Right lobe of liver (tissue), 6 donors: ENCODE results near the gene APP. TPM values are rescaled to one million over a fixed set of nuclear protein-coding genes. Genes with fewer than 3 reads are reported as not detected.

ENCODE experiments used
- ATAC-seq, 4 donors: fragments of 200-7000 bp; cut with Tn5 transposase; one replicate each; pipeline ENCODE4 v1.9.1; 2020; ENCODE audit warnings: mild to moderate bottlenecking in 4 of 4, moderate library complexity in 4 of 4
- DNase-seq, 3 donors: peaks; one replicate each; pipeline ENCODE4 v3.0.0-alpha.2; 2020
- H3K27ac ChIP-seq, 3 donors: fragments of 200-600 bp; one replicate each; pipeline ENCODE4 v1.8.0; 2022
- H3K27me3 ChIP-seq, 2 donors: fragments of 200-600 bp; one replicate each; pipeline ENCODE4 v1.8.0; 2022
- H3K36me3 ChIP-seq, 4 donors: fragments of 200-600 bp; sonication (generic) in 1 of 4; one replicate each; pipeline versions ENCODE4 v1.5.1 to v1.8.0; 2017 to 2022; ENCODE audit warnings: control low read depth in 1 of 4
- H3K4me1 ChIP-seq, 4 donors: fragments of 200-600 bp; sonication (generic) in 1 of 4; one replicate each; pipeline versions ENCODE4 v1.5.1 to v1.8.0; 2017 to 2022; ENCODE audit warnings: control low read depth in 1 of 4
- H3K4me3 ChIP-seq, 3 donors: fragments of 200-600 bp; one replicate each; pipeline ENCODE4 v1.8.0; 2022
- H3K9me3 ChIP-seq, 4 donors: fragments of 200-600 bp; sonication (generic) in 1 of 4; one replicate each; pipeline versions ENCODE4 v1.5.1 to v1.8.0; 2017 to 2022; ENCODE audit warnings: control low read depth in 1 of 4
- CTCF ChIP-seq, 4 donors: fragments of 200-600 bp in 3 of 4; fragments of 450-650 bp in 1 of 4; IDR thresholded peaks; one replicate each; pipeline versions ENCODE4 v1.5.1 to v1.8.0; 2016 to 2022; ENCODE audit warnings: antibody characterized with exemption in 4 of 4, mild to moderate bottlenecking in 2 of 4
- POLR2A ChIP-seq: fragments of 450-650 bp; IDR thresholded peaks from one replicate; pipeline ENCODE4 v1.6.1; 2017; ENCODE audit warnings: antibody characterized with exemption, mild to moderate bottlenecking
- WGBS: methylation state at CpG from one replicate; pipeline ENCODE4 v1.1.6; 2018; ENCODE audit warnings: low coverage, low lambda C conversion rate; ENCODE audit not compliant: insufficient coverage; ENCODE audit errors: missing lambda C conversion rate; 5-methylcytosine and 5-hydroxymethylcytosine counted together
- intact Hi-C, 2 donors: fragments of 100-400 bp; cut with DNase I; formaldehyde crosslinking; loops; one replicate each; pipeline versions ENCODE4 v1.11.2 to v1.14.1; 2022
- total RNA-seq, 6 experiments: library from RNA; depleted of rRNA in 2 of 6; stranded (reverse); fragments of >200 nt in 2 of 6; fragmentation: NEBNext Ultra II Directional in 3 of 6; extraction: Animal tissue kit (Norgen Biotek cat#: 25700) in 3 of 6; gene quantifications; one replicate each; pipeline versions ENCODE4 v1.1.0 to v1.2.4, GENCODE V29; 2016 to 2023
- donor health status: DM: no; HTN: yes; CAD: no.
- donor health status: DM: no; HTN: no; CAD: no.
- donor health status: DM: no; HTN: no; CAD: no.
- donor health status: DM: no; HTN: yes; CAD: no.
- donor health status: DM: no; HTN: yes; CAD: no.

Gene APP
- total RNA-seq, 6 experiments from 2014 or later: 127 to 262 (median 208) TPM

GRCh38 chr21:26106562-26106961 lies 64.0 kb downstream of the APP start:
- H3K27ac ChIP-seq: no peak overlapping the region
- no peaks in the 10 kb centered on the region for H3K9me3 ChIP-seq
- TF ChIP-seq CTCF (IDR thresholded peaks at IDR 0.05) (no peak), POLR2A (no peak)
- H3K4me1 ChIP-seq: no peaks in the 10 kb centered on the region
- ATAC-seq (no peak), DNase-seq (no peak)
- WGBS: 92% methylated on average over 7 of the region's 7 CpGs
- H3K36me3 ChIP-seq: peaks cover 0 to 6% (median 0%) of the 10 kb centered on the region in 4 donors
- intact Hi-C loops: no loop called here
- no peak overlapping the region for H3K4me3 ChIP-seq
- H3K27me3 ChIP-seq: no peaks in the 10 kb centered on the region

- DNase-seq (no peak), ATAC-seq (no peak)
- H3K36me3 ChIP-seq: peaks cover 0 to 6% (median 0%) of the 10 kb centered on the region in 4 donors
- 77% methylated on average over 4 of the region's 5 CpGs for WGBS
- no peak overlapping the region for H3K4me3 ChIP-seq
- H3K4me1 ChIP-seq: no peaks in the 10 kb centered on the region
- intact Hi-C loops: no loop called here
- H3K27me3 ChIP-seq: no peaks in the 10 kb centered on the region
- no peak overlapping the region for H3K27ac ChIP-seq
- TF ChIP-seq POLR2A (no peak), CTCF (IDR thresholded peaks at IDR 0.05) (no peak)
- no peaks in the 10 kb centered on the region for H3K9me3 ChIP-seq
Observed at GRCh38 chr21:26105819-26106218, 64.8 kb downstream of the APP start.

GRCh38 chr21:26100573-26100972 lies 70.0 kb downstream of the APP start:
- Histone ChIP-seq H3K4me3 (no peak overlapping the region), H3K27ac (no peak overlapping the region), H3K4me1 (no peaks in the 10 kb centered on the region), H3K9me3 (no peaks in the 10 kb centered on the region), H3K27me3 (no peaks in the 10 kb centered on the region), H3K36me3 (no peaks in the 10 kb centered on the region)
- no peak for TF ChIP-seq POLR2A
- no peak for TF ChIP-seq CTCF (IDR thresholded peaks at IDR 0.05)
- DNase-seq (no peak), ATAC-seq (no peak)
- intact Hi-C loops: no loop called here
- 53% methylated on average over 2 of the region's 2 CpGs for WGBS

- DNase-seq (no peak), ATAC-seq (no peak)
- H3K27ac ChIP-seq: no peak overlapping the region
- no peaks in the 10 kb centered on the region for H3K36me3 ChIP-seq
- no peaks in the 10 kb centered on the region for H3K9me3 ChIP-seq
- intact Hi-C loops: no loop called here
- TF ChIP-seq CTCF (IDR thresholded peaks at IDR 0.05) (no peak), POLR2A (no peak)
- WGBS: 66% methylated on average over 7 of the region's 7 CpGs
- H3K4me1 ChIP-seq: no peaks in the 10 kb centered on the region
- no peak overlapping the region for H3K4me3 ChIP-seq
- H3K27me3 ChIP-seq: no peaks in the 10 kb centered on the region
Observed at GRCh38 chr21:26099610-26100219, 70.9 kb downstream of the APP start.
